Eye (tissue), 1 donor: ENCODE data around the gene PTPA.
A peak's percentile ranks its signal among the peaks of the same experiment; 100 is the strongest.
"Not testable (repeated sequence)": the region's sequence is repeated elsewhere in the genome, so short reads cannot be mapped to it uniquely, and the experiment has no call there.

Experiments
- DNase-seq: peaks from one replicate; pipeline ENCODE4 v3.0.0-alpha.2; 2015

Gene PTPA

GRCh38 chr9:129178568-129179382, 67.6 kb downstream of the PTPA start:
- DNase-seq: peak; percentile 60

DNA sequence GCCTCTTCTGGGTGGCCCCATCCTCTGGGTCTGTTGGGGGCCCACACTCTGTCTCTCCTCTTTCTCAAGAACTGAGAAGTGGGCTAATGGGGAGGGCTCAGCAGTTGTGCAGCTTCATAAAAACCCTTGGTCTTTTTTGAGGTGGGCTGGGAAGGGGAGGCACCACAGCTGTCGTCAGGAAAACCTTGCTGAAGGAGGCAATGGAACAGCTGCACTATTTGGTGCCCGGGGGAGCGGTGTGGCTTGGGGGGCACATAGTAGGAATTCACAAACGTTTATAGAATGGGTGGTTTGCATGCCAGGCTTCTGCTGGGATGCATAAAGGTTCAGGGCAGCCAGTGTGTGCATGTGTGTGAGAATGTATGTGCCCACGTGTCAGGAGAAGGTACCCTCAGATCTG, 70.0 kb downstream of the PTPA start:
- no peak for DNase-seq

GRCh38 chr9:129182122-129182521, 70.9 kb downstream of the PTPA start:
- DNase-seq: no peak

- peak; percentile 60 for DNase-seq
These were observed 71.6 kb downstream of the PTPA start for GRCh38 chr9:129182625-129183494.

- DNase-seq: peak; percentile 45
These were observed 72.4 kb downstream of the PTPA start for GRCh38 chr9:129183495-129184218.

DNA sequence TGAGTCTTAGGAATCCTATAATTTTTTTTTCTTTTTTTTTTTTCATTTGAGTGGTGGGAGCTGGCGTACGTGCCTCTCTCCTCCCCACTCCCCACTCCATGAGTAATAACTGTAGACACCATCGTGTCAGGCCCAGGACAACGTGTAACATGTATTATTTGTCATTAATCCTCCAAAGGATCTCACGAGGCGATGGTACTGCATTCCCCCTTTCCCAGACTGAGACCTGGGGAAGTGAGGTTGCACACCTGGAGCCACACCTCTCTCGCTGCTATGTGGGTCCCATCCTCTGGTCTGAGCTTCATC, 73.0 kb downstream of the PTPA start:
- DNase-seq: no peak

DNA sequence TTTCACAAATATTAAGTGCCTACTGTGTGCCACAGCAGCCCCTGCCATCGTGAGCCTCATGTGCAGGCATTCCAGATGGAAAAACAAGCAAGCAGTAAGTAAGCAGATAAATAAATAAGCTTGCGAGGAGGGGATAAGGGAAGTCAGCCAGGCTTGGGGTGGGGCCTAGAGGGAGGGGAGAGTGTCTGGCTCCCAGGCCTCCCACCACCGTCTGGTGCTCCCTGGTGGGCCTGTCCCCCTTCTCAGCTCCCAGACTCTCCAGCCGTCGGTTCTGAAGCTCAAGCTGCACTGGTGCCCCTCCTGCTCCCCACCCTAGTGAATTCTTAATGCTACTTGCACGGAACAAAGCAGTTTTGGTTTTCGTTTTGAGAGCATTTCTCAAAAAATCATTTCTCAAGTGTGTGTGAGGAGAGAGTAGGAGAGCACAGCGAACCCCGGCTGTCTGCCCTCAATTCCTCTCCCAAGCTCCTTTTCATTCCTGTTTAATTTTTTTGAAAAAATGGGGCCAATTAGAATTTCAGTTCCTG, 73.4 kb downstream of the PTPA start:
- DNase-seq: peak; percentile 28

DNA sequence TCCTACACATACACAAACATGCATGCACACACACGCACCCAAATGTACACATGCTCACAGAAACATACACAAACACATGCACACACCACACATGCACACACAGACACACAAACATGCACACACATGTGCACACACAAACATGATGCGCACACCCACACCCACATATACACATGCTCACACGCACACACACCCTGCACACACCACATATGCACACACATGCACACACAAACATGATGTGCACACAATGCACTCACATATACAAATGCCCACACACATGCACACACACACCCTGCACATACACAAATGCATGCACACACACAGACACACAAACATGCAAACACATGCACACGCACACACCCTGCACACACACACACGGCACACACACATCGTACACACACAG, 74.2 kb downstream of the PTPA start:
- no peak for DNase-seq

DNA sequence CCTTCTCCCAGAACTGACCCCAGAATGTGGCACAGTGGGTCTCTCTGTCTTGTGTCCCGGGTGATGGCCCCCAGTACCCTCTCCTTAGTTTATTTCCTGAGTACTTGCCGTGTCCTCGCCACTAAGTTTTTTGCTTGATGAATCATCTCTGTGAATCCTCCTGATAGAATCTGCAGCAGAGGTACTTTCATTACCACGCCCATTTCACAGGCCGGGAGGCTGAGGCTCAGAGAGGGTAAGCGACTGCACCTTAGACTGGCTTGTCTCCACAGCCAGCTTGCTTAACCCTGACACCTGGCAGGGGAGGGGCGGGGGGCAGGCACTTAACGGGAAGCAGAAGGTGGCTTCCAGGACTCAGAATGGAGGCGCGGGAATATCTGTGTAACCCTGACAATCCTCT, 74.8 kb downstream of the PTPA start:
- DNase-seq: no peak

GRCh38 chr9:129187042-129187441, 75.8 kb downstream of the PTPA start:
- DNase-seq: no peak

DNA sequence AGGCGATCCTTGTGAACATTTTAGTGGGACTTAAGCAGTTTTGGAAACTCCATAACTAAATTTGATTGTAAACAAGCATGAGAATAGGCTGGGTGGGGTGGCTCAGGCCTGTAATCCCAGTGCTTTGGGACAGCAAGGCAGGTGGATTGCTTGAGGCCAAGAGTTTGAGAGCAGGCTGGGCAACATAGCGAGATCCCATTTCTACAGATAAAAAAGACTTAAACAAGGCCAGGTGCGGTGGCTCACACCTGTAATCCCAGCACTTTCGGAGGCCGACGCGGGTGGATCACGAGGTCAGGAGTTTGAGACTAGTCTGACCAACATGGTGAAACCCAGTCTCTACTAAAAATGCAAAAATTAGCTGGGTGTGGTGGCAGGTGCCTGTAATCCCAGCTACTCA, 78.8 kb downstream of the PTPA start:
- DNase-seq: not testable (repeated sequence)

GRCh38 chr9:129191234-129191633, 80.0 kb downstream of the PTPA start:
- DNase-seq: no peak

- DNase-seq: no peak
These were observed 82.4 kb downstream of the PTPA start for GRCh38 chr9:129193655-129194054.

- DNase-seq: no peak
These were observed 83.0 kb downstream of the PTPA start for GRCh38 chr9:129194221-129194620.

DNA sequence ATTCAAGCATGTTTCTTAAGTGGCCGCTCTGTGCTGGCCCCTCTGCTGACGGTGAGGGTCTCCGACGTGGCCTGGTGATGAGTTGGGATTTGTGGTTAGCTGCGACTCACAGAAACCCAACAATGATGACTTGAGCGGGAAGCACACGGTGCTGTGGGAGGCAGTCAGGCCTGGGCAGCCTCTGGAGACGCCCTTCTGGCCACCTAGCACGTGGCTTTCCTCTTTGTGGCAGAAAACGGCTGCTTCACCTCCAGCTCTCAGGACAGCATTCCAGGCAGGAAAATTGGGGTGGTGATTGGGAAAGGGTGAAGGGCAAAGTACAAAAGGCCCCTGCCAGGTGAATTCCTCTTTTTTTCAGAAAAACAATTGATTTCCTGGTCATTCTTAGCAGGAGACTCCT, 84.4 kb downstream of the PTPA start:
- DNase-seq: no peak

- not testable (repeated sequence) for DNase-seq
These were observed 85.8 kb downstream of the PTPA start for GRCh38 chr9:129197045-129197444.

DNA sequence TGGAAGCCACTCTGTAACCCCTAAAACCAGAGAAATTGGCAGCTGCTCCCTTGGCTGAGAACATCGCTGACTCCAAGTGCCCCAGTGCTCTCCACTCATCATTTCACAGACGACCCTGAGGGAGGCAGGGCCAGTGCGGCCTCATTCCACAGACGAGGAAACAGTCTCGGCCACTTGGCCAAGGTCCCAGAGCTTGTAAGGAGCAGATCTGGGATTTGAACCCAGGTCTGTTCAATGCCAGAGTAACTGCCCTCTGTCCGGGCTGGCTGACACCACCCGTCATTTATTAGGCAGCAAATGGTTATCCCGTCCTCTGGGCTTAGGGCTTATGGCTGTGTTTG, 86.7 kb downstream of the PTPA start:
- no peak for DNase-seq
